GM13977 (cell line): ENCODE data around the gene SETD2.
"Not testable (repeated sequence)": the region's sequence is repeated elsewhere in the genome, so short reads cannot be mapped to it uniquely, and the experiment has no call there.

ENCODE experiments used
- DNase-seq: peaks from one replicate; pipeline ENCODE4 v3.0.0; 2012; ENCODE audit warnings: low spot score
- in situ Hi-C: fragments of 300-500 bp; cut with MboI; formaldehyde crosslinking; loops from one replicate; pipeline ENCODE4 v1.12.0; 2022; ENCODE audit warnings: low sequenced_read_pairs, low pct_unique_long_range_greater_than_20kb, mixed read lengths, inconsistent platforms; ENCODE audit not compliant: unreplicated experiment
- TF ChIP-seq, protein P1 (sequence below): IDR thresholded peaks from 2 replicates; pipeline ENCODE4 v1.5.1; 2012; ENCODE audit warnings: mild to moderate bottlenecking, control low read depth; ENCODE audit not compliant: insufficient read depth; ENCODE audit errors: extremely low read depth, missing control alignments

SETD2 gene

DNA sequence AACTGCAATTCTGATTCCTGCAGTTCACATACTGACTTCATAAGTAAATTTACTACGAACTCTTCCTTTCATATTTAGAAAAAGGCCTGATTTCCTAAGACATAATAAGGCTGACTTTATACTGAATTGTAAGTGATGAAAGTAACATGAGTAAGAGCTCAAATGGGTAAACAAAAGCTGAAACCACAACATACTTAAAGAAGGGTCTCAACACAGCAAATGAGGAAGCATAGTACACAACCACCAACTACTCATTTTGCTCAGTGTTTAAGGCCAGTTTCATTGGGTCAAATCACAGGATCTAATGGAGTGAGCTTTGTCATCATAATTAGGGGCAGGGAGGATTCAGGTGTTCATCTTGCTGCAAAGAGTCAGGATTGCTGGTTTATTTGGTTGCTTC lies 81.4 kb downstream of the SETD2 start:
- in situ Hi-C loops, result no loop called here
- peak; percentile 36 for DNase-seq
- TF ChIP-seq, protein P1, sequence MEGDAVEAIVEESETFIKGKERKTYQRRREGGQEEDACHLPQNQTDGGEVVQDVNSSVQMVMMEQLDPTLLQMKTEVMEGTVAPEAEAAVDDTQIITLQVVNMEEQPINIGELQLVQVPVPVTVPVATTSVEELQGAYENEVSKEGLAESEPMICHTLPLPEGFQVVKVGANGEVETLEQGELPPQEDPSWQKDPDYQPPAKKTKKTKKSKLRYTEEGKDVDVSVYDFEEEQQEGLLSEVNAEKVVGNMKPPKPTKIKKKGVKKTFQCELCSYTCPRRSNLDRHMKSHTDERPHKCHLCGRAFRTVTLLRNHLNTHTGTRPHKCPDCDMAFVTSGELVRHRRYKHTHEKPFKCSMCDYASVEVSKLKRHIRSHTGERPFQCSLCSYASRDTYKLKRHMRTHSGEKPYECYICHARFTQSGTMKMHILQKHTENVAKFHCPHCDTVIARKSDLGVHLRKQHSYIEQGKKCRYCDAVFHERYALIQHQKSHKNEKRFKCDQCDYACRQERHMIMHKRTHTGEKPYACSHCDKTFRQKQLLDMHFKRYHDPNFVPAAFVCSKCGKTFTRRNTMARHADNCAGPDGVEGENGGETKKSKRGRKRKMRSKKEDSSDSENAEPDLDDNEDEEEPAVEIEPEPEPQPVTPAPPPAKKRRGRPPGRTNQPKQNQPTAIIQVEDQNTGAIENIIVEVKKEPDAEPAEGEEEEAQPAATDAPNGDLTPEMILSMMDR, result no peak

DNA sequence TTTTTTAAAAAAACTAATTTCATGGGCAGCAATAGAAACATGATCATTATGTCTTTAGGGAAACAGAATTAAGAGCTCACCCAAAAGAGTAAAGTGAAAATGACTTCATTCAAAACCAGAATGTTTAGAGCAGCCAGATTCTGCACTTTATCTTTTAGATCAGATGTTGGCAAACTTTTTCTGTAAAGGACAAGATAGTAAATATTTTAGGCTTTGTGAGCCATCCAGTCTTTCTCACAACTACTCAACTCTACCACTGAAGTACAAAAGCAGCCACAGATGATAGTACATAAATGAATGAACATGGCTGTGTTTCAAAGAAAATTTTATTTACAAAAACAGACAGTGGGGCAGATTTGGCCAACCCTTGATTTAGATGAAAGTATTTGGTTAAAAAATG lies 84.5 kb downstream of the SETD2 start:
- TF ChIP-seq, protein P1, result no peak
- DNase-seq, result no peak
- in situ Hi-C loops, result no loop called here

DNA sequence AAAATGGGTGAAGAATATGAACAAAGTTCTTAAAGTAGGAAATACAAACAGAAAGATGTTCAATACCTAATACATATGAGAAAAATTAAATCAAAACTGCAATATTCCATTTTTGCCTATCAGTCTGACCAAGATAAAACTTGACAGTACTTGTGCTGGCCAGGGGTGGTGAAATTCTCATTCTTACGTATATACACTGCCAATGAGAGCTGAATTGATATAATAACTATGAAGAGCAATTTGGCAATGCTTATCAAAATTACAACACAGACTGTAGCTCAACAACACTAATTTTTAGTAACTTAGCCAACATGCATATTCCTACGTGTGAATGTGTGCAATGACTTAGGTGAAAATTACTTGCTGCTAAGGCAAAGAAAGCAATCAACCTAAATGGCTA lies 90.2 kb downstream of the SETD2 start:
- TF ChIP-seq, protein P1, result no peak
- DNase-seq, result no peak
- in situ Hi-C loops, result no loop called here

DNA sequence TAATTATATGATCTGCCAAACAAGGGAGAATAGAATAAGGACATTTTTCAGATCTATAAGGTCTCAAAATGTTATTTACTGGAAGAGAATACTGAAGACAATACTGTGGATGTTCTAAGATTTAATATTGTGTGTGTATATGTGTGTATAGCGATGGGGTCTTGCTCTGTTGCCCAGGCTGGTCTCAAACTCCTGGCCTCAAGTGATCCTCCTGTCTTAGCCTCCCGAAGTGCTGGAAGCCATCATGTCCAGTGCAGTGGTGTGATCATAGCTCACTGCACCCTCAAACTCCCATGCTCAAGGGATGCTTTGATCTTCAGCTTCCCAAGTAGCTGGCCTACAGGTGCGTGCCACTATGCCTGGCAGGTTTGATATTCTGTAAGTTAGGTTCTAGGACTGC lies 93.1 kb downstream of the SETD2 start:
- in situ Hi-C loops, result no loop called here
- TF ChIP-seq, protein P1, result no peak
- no peak for DNase-seq

DNA sequence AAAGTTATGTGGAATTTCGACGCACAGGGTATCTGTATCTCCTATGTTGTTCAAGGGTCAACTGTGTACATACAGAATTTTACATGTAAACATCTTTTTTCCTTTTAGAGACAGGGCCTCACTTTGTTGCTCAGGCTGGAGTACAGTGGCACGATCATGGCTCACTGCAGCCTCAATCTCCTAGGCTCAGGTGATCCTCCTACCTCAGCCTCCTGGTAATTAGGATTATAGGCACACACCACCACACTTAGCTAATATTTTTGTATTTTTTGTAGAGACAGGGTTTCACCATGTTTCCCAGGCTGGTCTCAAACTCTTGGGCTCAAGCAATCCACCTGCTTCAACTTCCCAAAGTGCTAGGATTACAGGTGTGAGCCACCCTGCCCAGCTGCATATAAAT lies 97.7 kb downstream of the SETD2 start:
- DNase-seq, in situ Hi-C loops: not testable (repeated sequence)

DNA sequence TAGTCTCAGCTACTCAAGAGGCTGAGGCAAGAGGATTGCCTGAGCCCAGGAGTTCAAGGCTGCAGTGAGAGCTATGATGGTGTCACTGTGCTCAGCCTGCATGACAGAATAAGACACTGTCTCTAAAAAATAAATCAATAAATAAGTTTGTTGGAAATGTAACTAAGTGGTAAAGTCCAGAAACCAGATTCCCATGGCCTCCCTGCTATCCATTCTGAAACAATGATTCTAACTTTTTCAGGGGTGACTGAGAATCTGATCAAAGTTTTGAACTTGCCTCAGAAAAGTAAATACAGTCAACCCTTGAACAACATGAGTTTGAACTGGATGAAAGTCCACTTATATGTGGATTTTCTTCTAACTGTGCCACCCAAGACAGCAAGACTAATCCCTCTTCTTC lies 98.2 kb downstream of the SETD2 start:
- in situ Hi-C loops, result no loop called here
- no peak for DNase-seq
- TF ChIP-seq, protein P1, result no peak

DNA sequence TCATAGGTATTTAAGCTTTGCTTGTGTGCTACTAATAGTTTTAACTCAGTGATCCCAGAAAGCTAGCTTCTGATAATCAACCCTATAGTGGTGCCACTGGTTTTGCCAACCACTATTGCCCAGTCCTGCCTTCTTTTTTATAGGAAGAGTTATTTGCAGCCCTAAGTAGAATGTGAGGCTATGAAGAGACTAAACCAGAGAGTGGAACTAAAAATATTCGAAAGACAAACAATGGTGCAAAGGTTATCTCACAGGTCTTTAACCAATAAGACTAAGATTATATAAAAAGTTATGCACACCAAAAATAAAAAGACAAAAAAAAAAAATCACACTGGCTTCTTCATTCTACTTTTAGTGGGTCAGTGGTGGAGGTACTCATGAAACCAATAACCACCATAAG lies 98.9 kb downstream of the SETD2 start:
- DNase-seq, result no peak
- in situ Hi-C loops, result no loop called here
- TF ChIP-seq, protein P1, result no peak
